ENCODE results near the gene RAB31.

The RAB31 gene

DNA sequence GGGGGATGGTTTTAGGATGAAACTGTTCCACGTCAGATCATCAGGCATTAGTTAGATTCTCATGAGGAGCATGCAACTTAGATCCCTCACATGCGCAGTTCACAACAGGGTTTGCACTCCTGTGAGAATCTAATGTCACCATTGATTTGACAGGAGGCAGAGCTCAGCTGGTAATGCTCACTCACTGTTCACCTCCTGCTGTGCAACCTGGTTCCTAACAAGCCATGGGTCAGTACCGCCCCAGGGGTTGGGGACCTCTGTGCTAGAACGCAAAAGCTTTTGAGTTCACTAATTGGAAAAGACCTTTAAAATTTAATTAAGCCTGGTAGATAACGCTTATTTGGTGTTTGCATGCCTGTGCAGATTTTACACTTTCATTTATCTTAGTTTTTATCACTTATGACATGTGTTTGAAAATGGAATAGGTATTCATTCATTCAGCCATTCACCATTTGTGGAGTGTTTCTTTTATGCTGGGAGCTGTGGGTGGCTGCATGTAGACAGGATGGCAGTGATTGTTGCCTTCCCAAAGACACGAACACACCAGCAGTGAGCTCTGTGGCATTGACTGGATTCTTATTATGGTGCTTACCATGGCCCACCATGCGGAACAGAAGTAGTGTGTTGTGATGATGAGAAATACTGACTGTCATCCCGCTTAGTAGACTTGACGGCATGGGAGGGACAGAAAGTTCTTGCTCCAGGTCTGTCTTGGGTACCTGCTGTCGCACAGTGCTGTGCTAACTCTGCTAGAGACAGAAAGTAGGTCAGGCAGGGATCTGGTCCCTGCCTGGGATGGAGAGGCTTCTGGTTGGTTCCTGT, 6.4 kb downstream of the RAB31 start:
- no peak for DNase-seq (ENCODE audit: low read depth)

DNA sequence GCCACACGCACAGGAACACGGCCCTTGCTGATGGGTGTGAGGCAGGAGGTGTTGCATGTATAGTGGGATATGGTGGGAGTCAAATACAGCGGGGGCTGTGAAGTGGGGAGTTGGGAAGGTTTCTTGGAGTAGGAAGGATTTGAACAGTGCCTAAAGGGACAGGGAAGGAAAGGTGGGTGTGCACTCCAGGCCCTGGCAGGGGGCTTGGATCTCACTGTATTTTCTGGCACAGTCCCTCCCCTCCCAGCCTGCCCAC, 6.9 kb downstream of the RAB31 start:
- no peak for DNase-seq (ENCODE audit: low read depth)

DNA sequence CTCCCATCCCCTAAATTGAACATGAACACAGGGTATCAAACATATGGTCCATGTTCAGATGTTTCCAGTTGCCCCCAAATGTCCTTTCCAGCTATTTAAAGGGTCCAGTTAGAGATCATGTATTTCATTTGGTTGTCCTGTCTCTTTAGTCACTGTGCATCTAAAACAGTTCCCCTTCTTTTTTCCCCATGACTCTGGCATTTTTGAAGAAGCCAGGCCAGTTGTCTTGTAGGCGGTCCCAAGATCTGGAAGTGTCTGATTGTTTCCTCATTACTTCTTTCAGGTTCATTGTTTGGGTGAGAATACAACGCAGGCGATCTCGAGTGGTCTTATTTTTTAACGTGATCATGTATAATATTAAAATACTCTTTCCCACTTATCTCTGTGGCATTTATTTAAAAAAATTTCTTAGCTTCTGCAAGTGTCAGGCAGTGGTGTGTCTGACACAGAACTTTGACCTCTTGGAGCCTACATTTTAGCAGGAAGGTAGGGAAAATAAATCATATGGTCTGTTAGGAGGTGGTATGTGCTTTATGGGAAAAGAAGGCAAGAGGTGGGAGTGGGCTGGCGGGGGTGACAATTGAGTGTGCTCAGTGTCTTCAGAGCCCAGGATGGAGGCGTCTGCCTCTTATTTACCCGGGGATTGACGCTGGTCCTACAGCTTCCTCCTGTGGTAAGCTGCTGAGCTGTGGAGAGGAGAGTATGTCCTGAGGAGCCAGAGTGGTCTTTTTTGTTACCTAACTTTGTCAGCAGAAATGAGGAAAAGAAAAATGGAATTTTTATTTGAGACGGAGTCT, 8.1 kb downstream of the RAB31 start:
- no peak for DNase-seq (ENCODE audit: low read depth)

DNA sequence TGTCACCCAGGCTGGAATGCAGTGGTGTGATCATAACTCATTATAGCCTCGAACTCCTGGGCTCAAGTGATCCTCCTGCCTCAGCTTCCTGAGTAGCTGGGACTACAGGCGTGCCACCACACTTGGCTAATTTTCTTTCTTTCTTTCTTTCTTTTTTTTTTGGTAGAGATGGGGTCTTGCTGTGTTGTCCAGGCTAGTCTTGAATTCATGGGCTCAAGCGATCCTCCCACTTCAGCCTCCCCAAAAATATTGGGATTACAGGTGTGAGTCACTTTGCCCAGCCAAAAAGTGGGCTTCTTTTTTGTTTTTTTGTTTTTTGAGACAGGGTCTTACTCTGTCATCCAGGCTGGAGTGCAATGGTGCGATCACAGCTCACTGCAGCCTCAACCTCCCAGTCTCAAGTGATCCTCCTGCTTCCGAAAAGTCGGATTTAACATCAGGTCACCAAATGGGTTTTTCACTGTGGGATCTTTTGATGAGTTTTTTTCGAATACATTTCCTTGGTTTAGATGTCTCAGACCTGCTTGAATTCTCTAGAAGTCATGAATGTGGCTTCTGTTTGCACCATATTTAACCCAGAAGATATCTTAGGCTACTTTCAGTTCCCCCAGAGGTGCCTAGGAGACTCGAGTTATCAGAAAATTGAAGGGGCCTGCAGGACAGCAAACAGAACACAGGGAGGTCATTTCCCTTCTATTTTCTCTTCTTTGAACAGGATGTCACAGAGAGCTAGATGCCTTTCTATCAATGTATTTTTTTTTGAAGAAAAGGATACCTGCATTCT, 8.9 kb downstream of the RAB31 start:
- no peak for DNase-seq (ENCODE audit: low read depth)

DNA sequence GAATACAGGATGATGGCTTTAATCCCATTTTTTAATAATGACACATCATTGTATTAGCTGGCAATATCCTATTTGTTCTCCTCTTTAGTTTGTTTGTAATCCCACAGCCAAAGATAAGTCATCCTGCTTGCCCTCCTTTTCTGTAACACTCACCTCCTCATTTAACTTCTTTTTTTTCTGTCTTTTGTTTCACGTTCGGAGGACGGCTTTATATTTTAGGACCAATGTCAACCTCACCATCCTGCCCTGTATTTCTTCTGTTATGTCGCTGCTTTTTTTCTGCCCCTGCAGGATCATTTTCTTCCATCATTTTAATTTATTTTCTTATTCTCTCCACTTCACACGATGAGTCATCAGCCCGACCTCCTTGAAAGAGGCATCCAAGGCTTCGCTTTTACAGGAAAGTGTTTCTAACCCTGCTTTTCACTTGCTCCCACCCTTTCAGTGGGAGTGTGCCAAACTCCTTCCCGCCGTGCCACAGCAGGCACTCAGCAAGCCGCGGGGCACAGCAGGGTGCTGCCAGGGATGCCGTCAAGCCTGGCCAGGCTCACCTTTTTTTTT, 11.4 kb downstream of the RAB31 start:
- no peak for DNase-seq (ENCODE audit: low read depth)

DNA sequence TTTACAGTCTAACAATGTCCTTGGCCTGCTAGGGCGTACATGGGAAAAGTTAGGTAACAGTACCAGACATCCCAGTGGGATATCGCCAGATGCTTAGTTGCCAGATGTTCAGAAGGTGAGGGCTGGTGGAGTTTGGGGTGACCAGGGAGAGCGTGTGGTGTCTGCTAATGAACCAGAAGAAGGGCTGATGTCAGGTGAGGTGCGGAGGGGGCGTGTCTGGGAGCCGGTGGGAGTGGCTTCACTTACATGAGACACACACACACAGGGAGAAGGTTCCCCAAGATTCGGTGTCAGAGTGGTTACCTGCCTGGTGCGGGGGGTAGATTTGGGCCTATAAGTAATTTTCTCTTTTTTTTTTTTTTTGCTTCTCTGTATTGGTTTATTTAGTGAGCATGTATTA, 12.2 kb downstream of the RAB31 start:
- no peak for DNase-seq (ENCODE audit: low read depth)

DNA sequence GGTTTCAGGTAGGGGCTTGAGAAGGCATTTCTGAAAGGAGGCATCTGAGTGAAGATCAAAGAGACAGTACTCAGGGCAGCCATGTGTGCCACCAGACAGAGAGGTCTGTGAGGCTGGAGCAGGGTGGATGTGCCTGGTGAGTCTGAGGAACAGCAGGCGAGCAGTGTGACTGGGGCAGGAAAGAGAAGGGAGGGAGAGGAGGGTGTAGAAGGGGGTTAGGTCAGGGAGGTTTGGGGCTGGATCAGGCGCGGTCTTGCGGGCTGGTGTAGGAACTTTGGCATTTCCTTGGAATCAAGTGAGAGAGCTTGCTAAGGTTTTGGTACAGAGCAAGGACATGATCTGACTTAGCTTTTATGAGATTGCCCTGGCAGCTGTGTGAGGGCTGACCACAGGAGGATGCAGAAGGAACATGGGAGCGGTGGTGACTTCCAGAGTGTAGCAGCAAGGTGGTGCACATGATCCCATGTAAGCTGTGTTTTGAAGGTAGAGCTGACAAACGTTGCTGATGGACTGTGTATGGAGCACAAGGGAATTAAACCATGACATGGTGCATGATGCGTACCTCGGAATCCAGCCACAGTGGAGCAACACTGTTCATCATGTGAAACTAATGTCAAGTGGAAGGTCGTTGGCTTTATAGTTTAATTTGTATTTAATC, 13.9 kb downstream of the RAB31 start:
- no peak for DNase-seq (ENCODE audit: low read depth)

DNA sequence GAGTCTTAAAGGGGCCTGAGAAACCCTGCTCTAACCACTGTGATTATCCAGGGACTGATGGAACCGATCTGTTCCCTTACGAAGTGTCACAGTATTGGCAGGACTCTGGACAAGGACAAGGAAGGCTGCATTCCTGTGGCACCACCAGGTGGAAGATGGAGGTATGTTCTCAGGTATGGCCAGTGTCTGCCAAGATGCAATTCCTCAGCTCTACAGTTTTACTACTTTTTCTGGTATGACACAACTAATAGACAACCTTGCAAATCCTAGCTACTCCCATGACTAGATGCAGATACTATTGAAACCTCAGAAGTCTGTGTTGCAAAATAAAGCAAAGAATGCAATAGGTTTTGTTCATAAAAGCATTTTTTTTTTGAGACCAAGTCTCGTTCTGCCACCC, 14.6 kb downstream of the RAB31 start:
- DNase-seq (ENCODE audit: low read depth) = no peak

DNA sequence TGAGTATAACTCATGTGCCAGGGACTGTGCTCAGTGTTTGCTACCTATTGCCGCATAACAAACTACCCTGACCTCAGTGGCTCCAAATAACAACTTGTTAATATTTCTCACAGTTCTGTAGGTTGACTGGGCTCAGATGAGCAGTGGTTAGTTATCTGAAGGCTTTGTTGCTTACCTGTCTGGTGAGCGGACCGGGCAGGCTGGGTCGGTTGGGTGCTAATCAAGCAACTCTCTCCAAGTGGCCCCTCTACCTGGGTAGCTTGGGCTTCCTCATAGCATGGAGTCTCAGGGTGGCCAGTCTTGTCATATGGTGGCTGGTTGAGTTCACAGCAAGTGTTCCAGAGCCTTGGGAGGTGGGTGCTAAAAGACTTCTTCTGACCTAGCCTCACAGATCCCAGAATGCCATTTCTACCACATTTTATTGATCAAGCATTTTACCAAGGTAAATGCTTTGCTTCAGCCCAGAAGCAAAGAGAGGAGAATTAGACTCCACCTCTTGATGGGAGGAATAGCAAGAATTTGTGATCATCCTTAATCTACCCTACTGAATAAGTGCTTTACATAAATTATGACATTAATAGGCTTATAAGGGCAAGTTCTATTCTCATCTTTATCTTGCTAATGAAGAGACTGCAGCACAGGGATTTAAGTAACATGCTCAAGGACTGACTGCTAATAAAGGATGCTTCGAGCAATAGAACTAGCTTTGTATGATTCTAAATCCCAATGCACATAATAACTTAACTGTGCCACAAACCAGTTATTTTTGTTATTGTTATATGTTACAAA, 16.9 kb downstream of the RAB31 start:
- DNase-seq (ENCODE audit: low read depth) = no peak

DNA sequence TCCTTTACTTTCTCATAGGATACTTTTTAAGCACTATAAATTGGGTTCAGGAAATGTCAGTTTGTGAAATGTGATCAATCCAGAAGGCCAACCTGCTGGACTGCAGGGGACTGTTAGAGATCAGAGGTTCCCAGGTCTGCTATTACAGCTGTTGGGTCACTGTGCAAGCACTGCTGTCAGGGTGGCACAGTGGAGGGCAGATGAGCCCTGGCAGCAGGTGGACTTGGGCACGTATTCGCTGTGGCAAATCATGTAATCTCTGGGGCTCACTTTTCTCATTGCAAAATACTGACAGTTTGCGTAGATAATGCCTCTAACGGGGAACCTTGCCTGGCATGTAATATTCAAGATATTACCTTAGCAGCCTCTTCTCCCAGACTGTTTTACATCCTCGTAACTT, 18.1 kb downstream of the RAB31 start:
- no peak for DNase-seq (ENCODE audit: low read depth)

DNA sequence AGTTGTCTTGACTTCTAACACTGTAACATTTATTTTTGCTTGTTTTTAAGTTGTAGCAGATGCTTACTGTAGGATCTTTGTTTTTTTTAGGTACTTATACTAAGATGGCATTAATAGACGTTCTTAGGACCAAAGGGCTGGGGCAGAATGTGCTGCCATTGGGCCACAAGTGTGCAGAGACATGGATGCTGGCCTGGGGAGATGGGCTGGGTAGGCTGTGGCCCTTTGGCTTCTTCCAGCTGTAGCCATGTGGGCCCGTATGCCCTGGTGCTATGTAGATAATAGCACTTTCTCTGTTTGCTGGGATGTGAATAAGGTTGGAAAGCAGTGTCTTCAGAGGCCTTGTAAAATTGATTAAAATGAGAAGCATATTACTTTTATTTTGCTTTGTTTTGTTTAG, 18.8 kb downstream of the RAB31 start:
- no peak for DNase-seq (ENCODE audit: low read depth)

DNA sequence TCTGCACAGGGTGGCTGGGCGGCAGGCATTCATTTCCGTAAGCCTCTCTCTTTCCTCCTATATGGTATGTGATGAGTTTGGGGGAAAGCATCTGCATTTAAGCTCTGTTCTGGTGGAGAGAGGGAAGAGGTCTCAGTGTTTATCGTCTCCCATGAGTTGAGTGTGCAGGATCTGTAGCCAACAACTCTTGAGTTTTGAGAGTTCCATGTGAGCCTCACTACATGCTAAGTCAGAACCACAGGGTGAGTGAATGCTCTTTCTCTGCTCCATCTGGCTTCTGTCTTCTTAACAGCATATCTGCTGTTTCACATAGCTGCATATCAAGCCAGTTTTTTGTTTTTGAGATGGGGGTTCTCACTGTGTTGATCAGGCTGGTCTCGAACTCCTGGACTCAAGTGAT, 22.7 kb downstream of the RAB31 start:
- DNase-seq (ENCODE audit: low read depth) = no peak

DNA sequence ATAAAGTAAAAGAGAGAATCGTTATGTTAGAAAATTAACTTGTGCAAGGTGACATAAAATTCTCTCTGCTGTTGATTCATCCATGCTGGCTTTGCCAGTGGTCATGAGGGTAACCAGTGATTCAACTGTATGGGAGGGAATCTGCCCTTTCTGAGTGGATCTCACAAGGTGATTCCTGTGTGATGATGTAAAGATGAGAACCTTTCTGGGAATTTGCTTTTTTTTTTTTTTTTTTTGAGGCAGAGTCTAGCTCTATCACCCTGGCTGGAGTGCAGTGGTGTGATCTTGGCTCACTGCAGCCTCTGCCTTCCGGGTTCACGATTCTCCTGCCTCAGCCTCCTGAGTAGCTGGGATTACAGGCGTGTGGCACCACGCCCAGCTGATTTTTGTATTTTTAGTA, 23.3 kb downstream of the RAB31 start:
- no peak for DNase-seq (ENCODE audit: low read depth)

DNA sequence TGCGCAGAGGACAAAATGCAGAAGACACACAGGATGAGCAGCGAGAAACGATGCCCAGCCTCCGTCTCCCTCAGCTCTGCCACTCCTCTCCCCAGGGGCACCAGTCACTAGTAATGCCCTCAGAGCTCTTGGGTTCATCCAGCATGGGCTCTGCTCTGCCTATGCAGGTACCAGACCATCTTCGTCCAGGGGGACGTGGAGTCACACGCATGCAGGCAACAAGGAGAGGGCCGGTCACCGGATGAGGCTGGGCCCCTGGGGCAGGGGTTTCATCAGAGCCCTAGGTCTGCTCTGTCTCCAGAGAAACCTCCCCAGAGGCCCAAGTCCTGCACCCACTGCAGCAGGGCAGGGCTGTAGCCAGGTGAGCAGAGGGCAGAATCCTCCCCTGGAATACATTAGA, 23.9 kb downstream of the RAB31 start:
- no peak for DNase-seq (ENCODE audit: low read depth)

DNA sequence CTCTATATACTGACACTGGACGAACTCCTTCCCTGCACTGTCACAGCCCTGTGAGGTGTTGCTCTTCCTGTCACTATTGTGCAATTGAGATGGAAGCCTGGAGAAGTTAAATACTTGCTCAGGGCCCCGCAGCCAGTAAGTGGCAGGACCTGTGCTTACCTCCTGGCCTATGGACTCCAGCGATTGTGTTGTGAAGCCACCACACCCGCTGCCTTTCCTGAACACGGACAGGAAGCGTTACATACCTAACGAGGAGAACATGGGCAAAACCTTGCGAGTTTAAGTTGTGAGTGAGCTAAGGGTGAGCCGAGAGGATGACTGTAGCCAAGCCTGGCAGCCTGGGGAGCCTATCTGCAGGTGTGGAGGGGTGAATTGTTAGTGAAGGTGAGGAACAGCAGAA, 26.1 kb downstream of the RAB31 start:
- DNase-seq (ENCODE audit: low read depth) = no peak

DNA sequence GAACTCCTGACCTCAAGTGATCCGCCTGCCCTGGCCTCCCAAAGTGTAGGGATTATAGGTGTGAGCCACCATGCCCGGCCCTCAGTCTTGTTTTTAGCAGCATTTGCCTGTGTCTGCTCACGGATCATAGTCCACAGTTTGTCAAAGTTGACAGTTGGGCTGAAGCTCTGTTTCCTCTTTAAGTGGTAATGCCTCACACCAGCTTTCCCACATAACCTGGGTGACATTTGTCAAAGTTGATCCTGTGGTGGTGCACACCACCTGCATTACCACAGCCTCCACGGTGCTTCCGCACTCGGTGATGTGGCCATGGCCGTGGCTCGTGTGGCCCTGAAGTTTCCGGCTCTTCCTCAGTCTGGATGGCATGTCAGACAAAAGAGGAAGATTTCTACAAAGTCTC, 27.1 kb downstream of the RAB31 start:
- no peak for DNase-seq (ENCODE audit: low read depth)

DNA sequence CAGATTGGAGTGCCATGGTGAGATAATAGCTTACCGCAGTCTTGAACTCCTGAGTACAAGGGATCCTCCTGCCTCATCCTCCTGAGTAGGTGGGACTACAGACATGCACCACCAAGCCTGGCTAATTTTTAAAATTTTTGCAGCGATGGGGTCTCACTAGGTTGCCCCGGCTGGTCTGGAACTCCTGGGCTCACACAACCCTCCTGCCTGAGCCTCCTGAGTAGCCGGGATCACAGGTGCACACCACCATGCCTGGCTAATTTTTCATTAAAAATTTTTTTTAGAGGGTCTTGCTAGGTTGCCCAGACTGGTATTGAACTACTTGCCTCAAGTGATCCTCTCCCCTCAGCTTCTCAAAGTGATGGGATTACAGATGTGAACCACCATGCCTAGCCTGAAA, 27.8 kb downstream of the RAB31 start:
- DNase-seq (ENCODE audit: low read depth) = no peak

DNA sequence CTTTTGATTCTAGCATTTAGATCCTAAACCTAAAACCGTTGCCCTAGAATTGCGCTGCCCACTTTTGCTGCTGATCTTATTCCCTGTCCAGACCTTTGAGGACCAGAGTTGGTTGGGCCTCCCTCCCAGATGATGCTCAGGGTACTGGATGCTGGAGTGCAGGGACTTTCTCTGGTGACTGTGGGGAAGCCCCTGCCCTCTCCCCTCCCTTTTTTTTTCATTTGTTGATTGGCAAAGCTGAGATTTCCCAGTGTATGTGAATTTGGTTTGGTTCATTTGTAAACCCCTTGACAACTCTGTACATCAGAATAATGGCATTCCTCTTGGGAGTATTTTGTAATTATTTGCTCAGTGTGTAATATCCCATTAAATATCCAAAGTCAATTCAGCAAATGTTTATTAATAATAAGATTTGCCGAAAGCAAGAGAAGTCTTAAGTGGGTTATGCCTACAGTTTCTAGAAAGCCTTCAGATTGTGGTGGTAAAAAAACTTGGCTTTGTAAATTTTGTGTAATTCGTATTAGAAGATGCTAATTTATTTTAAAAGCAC, 28.3 kb downstream of the RAB31 start:
- no peak for DNase-seq (ENCODE audit: low read depth)

DNA sequence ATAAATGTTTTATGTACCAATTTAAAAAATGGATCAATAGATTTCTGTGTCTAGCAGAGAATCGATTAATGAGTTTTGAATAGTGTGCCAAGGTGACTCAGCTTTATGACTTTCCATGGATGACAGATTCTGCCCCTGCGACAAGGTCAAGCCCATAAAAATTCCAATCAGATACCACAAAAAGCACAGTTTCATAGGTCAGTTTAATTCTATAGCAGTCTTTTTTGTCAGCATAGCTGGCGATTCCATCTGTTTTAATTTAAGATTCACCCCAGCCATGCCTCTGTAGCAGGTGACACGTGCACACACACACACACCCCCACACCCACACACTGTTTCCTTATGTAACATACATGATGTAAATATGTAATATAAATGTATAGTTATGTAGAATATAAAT, 28.9 kb downstream of the RAB31 start:
- DNase-seq (ENCODE audit: low read depth) = no peak

DNA sequence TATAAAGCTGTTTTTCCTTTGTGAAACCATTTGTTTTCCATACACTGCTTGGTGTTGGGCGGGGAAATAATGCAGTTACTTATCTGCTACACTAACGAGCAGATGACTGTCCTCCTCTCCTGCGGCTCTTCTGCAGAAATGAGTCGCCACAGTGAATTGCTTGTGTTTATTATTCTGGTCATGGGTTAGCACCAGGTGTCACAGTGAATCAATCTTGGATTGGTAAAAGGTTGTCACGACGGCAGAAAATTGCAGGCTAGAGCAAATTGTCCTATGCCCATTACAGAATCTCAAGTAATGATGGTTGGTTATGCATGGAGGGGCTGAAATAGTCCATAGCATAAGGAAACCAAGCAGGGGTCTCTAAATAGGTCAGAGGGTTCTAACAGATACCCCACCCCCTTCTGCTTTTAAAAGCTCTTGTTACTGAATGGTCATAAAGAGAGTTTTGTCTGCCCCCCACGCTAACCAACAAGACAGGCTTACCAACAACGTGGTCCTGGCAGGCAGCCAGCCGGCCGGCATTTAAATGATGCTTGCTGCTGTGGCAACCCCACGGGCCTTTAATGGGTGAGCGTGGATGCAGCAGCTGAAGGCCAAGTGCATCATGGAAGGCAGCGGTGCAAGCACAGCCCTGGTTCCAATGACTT, 29.5 kb downstream of the RAB31 start:
- no peak for DNase-seq (ENCODE audit: low read depth)

Measured in stimulated activated CD8-positive, alpha-beta memory T cell treated with anti-CD3 and anti-CD28 coated beads, Interleukin-7, amount 100 ng/mL, for 24 hours (primary cell).